ENCODE data around the gene NTM.

NTM gene

GRCh38 chr11:131710511-131710910 is 340.1 kb downstream of the NTM start:
- TF ChIP-seq CTCF (conservative IDR thresholded peaks at IDR 0.05) (no peak), ZFX (IDR thresholded peaks at IDR 0.05) (no peak)
- no peak overlapping the region for H3K27ac ChIP-seq

GRCh38 chr11:131712897-131713296 is 342.5 kb downstream of the NTM start:
- TF ChIP-seq ZFX (IDR thresholded peaks at IDR 0.05) (no peak), CTCF (conservative IDR thresholded peaks at IDR 0.05) (no peak)

GRCh38 chr11:131713529-131714134 is 343.2 kb downstream of the NTM start:
- H3K27ac ChIP-seq: no peak overlapping the region
- TF ChIP-seq CTCF (conservative IDR thresholded peaks at IDR 0.05) (no peak), ZFX (IDR thresholded peaks at IDR 0.05) (no peak)

More at GRCh38 chr11:131712897-131713296, 342.5 kb downstream of the NTM start:
- no peak overlapping the region for H3K27ac ChIP-seq

DNA sequence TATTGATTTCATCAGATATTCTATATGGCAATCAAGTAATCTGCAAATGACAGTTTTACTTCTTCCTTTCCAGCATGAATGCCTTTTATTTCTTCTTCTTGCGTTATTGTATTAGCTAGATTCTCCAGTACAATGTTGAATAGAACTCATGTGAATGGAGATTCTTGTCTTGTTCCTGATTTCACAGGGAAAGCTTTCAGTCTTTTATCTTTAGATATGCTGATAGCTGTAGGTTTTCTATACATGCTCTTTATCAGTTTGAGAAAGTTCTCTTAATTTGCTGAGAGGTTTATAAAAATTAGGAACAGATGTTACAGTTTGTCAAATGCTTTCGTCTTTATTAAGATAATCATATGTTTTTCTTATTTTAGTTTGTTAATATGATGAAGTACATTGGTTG is 347.2 kb downstream of the NTM start:
- TF ChIP-seq ZFX (IDR thresholded peaks at IDR 0.05): no peak
- TF ChIP-seq CTCF (conservative IDR thresholded peaks at IDR 0.05): no peak
- H3K27ac ChIP-seq: no peak overlapping the region

GRCh38 chr11:131723088-131723487 is 352.7 kb downstream of the NTM start:
- no peak overlapping the region for H3K27ac ChIP-seq
- no peak for TF ChIP-seq CTCF (conservative IDR thresholded peaks at IDR 0.05)
- no peak for TF ChIP-seq ZFX (IDR thresholded peaks at IDR 0.05)

DNA sequence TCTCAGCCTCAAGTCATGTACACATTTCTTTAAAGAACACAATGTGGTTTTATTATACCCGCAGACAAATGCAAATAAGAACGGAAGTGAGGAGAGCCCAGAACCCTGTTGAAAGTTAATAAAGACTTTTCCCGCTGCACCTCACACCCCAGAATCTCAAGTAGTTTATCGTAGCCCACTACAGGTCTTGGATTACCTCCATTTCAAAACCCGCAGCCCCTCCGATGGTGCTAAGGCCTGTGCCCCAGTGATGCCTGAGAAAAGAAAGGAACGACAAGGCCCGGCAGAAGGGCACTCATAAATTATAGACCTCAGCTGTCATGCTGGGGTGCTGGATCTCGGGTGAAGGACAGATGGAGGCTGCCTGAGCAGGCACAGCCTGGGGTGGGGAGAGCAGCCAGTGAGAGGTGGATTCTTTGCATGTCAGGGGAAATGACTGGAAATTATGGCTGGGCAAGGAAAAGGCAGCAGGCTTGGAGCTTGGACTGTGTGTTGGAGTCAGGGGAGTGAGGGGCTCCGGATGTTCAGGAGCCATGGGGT is 354.1 kb downstream of the NTM start:
- no peak for TF ChIP-seq CTCF (conservative IDR thresholded peaks at IDR 0.05)
- no peak for TF ChIP-seq ZFX (IDR thresholded peaks at IDR 0.05)
- no peak overlapping the region for H3K27ac ChIP-seq

- TF ChIP-seq ZFX (IDR thresholded peaks at IDR 0.05) (no peak), CTCF (conservative IDR thresholded peaks at IDR 0.05) (no peak)
Observed at GRCh38 chr11:131734871-131735270, 364.5 kb downstream of the NTM start.

More at GRCh38 chr11:131734871-131735270, 364.5 kb downstream of the NTM start:
- H3K27ac ChIP-seq: no peak overlapping the region

Measured in C4-2B (cell line).